ENCODE results near the gene FBXO11.

Gene FBXO11

GRCh38 chr2:47811668-47812067, 94.6 kb downstream of the FBXO11 start:
- H3K4me1 ChIP-seq (ENCODE audit: control insufficient read depth in 1 of 2, insufficient read depth in 2 of 2, low read length in 2 of 2), result no peaks in the 10 kb centered on the region
- no peaks in the 10 kb centered on the region for H3K9me3 ChIP-seq (ENCODE audit: control insufficient read depth in 1 of 2, low read length in 2 of 2)
- peaks cover 30 to 71% of the 10 kb centered on the region in 2 donors for H3K36me3 ChIP-seq (ENCODE audit: control insufficient read depth in 1 of 2, insufficient read depth in 2 of 2, low read length in 2 of 2)
- no peak overlapping the region for H3K4me3 ChIP-seq (ENCODE audit: low read depth in 1 of 2, low read length in 2 of 2)
- H3K27ac ChIP-seq (ENCODE audit: low read depth, low read length), result no peak overlapping the region
- H3K27me3 ChIP-seq (ENCODE audit: control insufficient read depth in 1 of 2, insufficient read depth in 2 of 2, low read length in 2 of 2), result no peaks in the 10 kb centered on the region
- H3K9ac ChIP-seq (ENCODE audit: low read depth in 1 of 2, low read length in 2 of 2), result no peak overlapping the region

GRCh38 chr2:47810850-47811249, 95.4 kb downstream of the FBXO11 start:
- Histone ChIP-seq H3K4me3 (ENCODE audit: low read depth in 1 of 2, low read length in 2 of 2) (no peak overlapping the region), H3K9ac (ENCODE audit: low read depth in 1 of 2, low read length in 2 of 2) (no peak overlapping the region), H3K9me3 (ENCODE audit: control insufficient read depth in 1 of 2, low read length in 2 of 2) (no peaks in the 10 kb centered on the region), H3K36me3 (ENCODE audit: control insufficient read depth in 1 of 2, insufficient read depth in 2 of 2, low read length in 2 of 2) (peaks cover 32 to 70% of the 10 kb centered on the region in 2 donors), H3K4me1 (ENCODE audit: control insufficient read depth in 1 of 2, insufficient read depth in 2 of 2, low read length in 2 of 2) (no peaks in the 10 kb centered on the region), H3K27me3 (ENCODE audit: control insufficient read depth in 1 of 2, insufficient read depth in 2 of 2, low read length in 2 of 2) (no peaks in the 10 kb centered on the region), H3K27ac (ENCODE audit: low read depth, low read length) (no peak overlapping the region)

GRCh38 chr2:47809903-47810302, 96.4 kb downstream of the FBXO11 start:
- no peaks in the 10 kb centered on the region for H3K9me3 ChIP-seq (ENCODE audit: control insufficient read depth in 1 of 2, low read length in 2 of 2)
- H3K4me3 ChIP-seq (ENCODE audit: low read depth in 1 of 2, low read length in 2 of 2), result no peak overlapping the region
- H3K27me3 ChIP-seq (ENCODE audit: control insufficient read depth in 1 of 2, insufficient read depth in 2 of 2, low read length in 2 of 2), result no peaks in the 10 kb centered on the region
- H3K27ac ChIP-seq (ENCODE audit: low read depth, low read length), result no peak overlapping the region
- no peaks in the 10 kb centered on the region for H3K4me1 ChIP-seq (ENCODE audit: control insufficient read depth in 1 of 2, insufficient read depth in 2 of 2, low read length in 2 of 2)
- no peak overlapping the region for H3K9ac ChIP-seq (ENCODE audit: low read depth in 1 of 2, low read length in 2 of 2)
- H3K36me3 ChIP-seq (ENCODE audit: control insufficient read depth in 1 of 2, insufficient read depth in 2 of 2, low read length in 2 of 2), result peaks cover 32 to 67% of the 10 kb centered on the region in 2 donors

- H3K4me3 ChIP-seq (ENCODE audit: low read depth in 1 of 2, low read length in 2 of 2), result no peak overlapping the region
- peaks cover 0 to 2% of the 10 kb centered on the region in 2 donors for H3K9me3 ChIP-seq (ENCODE audit: control insufficient read depth in 1 of 2, low read length in 2 of 2)
- H3K27ac ChIP-seq (ENCODE audit: low read depth, low read length), result no peak overlapping the region
- no peaks in the 10 kb centered on the region for H3K4me1 ChIP-seq (ENCODE audit: control insufficient read depth in 1 of 2, insufficient read depth in 2 of 2, low read length in 2 of 2)
- no peak overlapping the region for H3K9ac ChIP-seq (ENCODE audit: low read depth in 1 of 2, low read length in 2 of 2)
- H3K27me3 ChIP-seq (ENCODE audit: control insufficient read depth in 1 of 2, insufficient read depth in 2 of 2, low read length in 2 of 2), result no peaks in the 10 kb centered on the region
- H3K36me3 ChIP-seq (ENCODE audit: control insufficient read depth in 1 of 2, insufficient read depth in 2 of 2, low read length in 2 of 2), result peaks cover 43 to 71% of the 10 kb centered on the region in 2 donors
Measured at GRCh38 chr2:47808614-47809013, 97.7 kb downstream of the FBXO11 start.

- no peak overlapping the region for H3K4me3 ChIP-seq (ENCODE audit: low read depth in 1 of 2, low read length in 2 of 2)
- peaks cover 3 to 6% of the 10 kb centered on the region in 2 donors for H3K9me3 ChIP-seq (ENCODE audit: control insufficient read depth in 1 of 2, low read length in 2 of 2)
- H3K4me1 ChIP-seq (ENCODE audit: control insufficient read depth in 1 of 2, insufficient read depth in 2 of 2, low read length in 2 of 2), result no peaks in the 10 kb centered on the region
- no peak overlapping the region for H3K27ac ChIP-seq (ENCODE audit: low read depth, low read length)
- peaks cover 52 to 83% of the 10 kb centered on the region in 2 donors for H3K36me3 ChIP-seq (ENCODE audit: control insufficient read depth in 1 of 2, insufficient read depth in 2 of 2, low read length in 2 of 2)
- no peaks in the 10 kb centered on the region for H3K27me3 ChIP-seq (ENCODE audit: control insufficient read depth in 1 of 2, insufficient read depth in 2 of 2, low read length in 2 of 2)
- H3K9ac ChIP-seq (ENCODE audit: low read depth in 1 of 2, low read length in 2 of 2), result no peak overlapping the region
Measured at GRCh38 chr2:47805850-47806249, 100.4 kb downstream of the FBXO11 start.

- H3K4me3 ChIP-seq (ENCODE audit: low read depth in 1 of 2, low read length in 2 of 2), result no peak overlapping the region
- no peaks in the 10 kb centered on the region for H3K4me1 ChIP-seq (ENCODE audit: control insufficient read depth in 1 of 2, insufficient read depth in 2 of 2, low read length in 2 of 2)
- no peak overlapping the region for H3K27ac ChIP-seq (ENCODE audit: low read depth, low read length)
- peaks cover 3 to 6% of the 10 kb centered on the region in 2 donors for H3K9me3 ChIP-seq (ENCODE audit: control insufficient read depth in 1 of 2, low read length in 2 of 2)
- H3K9ac ChIP-seq (ENCODE audit: low read depth in 1 of 2, low read length in 2 of 2), result no peak overlapping the region
- peaks cover 57 to 91% of the 10 kb centered on the region in 2 donors for H3K36me3 ChIP-seq (ENCODE audit: control insufficient read depth in 1 of 2, insufficient read depth in 2 of 2, low read length in 2 of 2)
- H3K27me3 ChIP-seq (ENCODE audit: control insufficient read depth in 1 of 2, insufficient read depth in 2 of 2, low read length in 2 of 2), result no peaks in the 10 kb centered on the region
Measured at GRCh38 chr2:47803770-47804169, 102.5 kb downstream of the FBXO11 start.

- no peak overlapping the region for H3K4me3 ChIP-seq (ENCODE audit: low read depth in 1 of 2, low read length in 2 of 2)
- peaks cover 3 to 6% of the 10 kb centered on the region in 2 donors for H3K9me3 ChIP-seq (ENCODE audit: control insufficient read depth in 1 of 2, low read length in 2 of 2)
- H3K27ac ChIP-seq (ENCODE audit: low read depth, low read length), result no peak overlapping the region
- H3K27me3 ChIP-seq (ENCODE audit: control insufficient read depth in 1 of 2, insufficient read depth in 2 of 2, low read length in 2 of 2), result no peaks in the 10 kb centered on the region
- no peak overlapping the region for H3K9ac ChIP-seq (ENCODE audit: low read depth in 1 of 2, low read length in 2 of 2)
- no peaks in the 10 kb centered on the region for H3K4me1 ChIP-seq (ENCODE audit: control insufficient read depth in 1 of 2, insufficient read depth in 2 of 2, low read length in 2 of 2)
- H3K36me3 ChIP-seq (ENCODE audit: control insufficient read depth in 1 of 2, insufficient read depth in 2 of 2, low read length in 2 of 2), result peaks cover 58 to 92% of the 10 kb centered on the region in 2 donors
Measured at GRCh38 chr2:47803363-47803762, 102.9 kb downstream of the FBXO11 start.

GRCh38 chr2:47801118-47801517, 105.2 kb downstream of the FBXO11 start:
- H3K27me3 ChIP-seq (ENCODE audit: control insufficient read depth in 1 of 2, insufficient read depth in 2 of 2, low read length in 2 of 2), result no peaks in the 10 kb centered on the region
- peaks cover 63 to 92% of the 10 kb centered on the region in 2 donors for H3K36me3 ChIP-seq (ENCODE audit: control insufficient read depth in 1 of 2, insufficient read depth in 2 of 2, low read length in 2 of 2)
- H3K27ac ChIP-seq (ENCODE audit: low read depth, low read length), result no peak overlapping the region
- H3K4me1 ChIP-seq (ENCODE audit: control insufficient read depth in 1 of 2, insufficient read depth in 2 of 2, low read length in 2 of 2), result no peaks in the 10 kb centered on the region
- H3K9me3 ChIP-seq (ENCODE audit: control insufficient read depth in 1 of 2, low read length in 2 of 2), result peaks cover 3 to 6% of the 10 kb centered on the region in 2 donors
- H3K4me3 ChIP-seq (ENCODE audit: low read depth in 1 of 2, low read length in 2 of 2), result no peak overlapping the region
- no peak overlapping the region for H3K9ac ChIP-seq (ENCODE audit: low read depth in 1 of 2, low read length in 2 of 2)

GRCh38 chr2:47799031-47799609, 107.2 kb downstream of the FBXO11 start:
- no peak overlapping the region for H3K9ac ChIP-seq (ENCODE audit: low read depth in 1 of 2, low read length in 2 of 2)
- no peak overlapping the region for H3K4me3 ChIP-seq (ENCODE audit: low read depth in 1 of 2, low read length in 2 of 2)
- H3K27ac ChIP-seq (ENCODE audit: low read depth, low read length), result no peak overlapping the region
- no peaks in the 10 kb centered on the region for H3K27me3 ChIP-seq (ENCODE audit: control insufficient read depth in 1 of 2, insufficient read depth in 2 of 2, low read length in 2 of 2)
- peaks cover 52 to 84% of the 10 kb centered on the region in 2 donors for H3K36me3 ChIP-seq (ENCODE audit: control insufficient read depth in 1 of 2, insufficient read depth in 2 of 2, low read length in 2 of 2)
- H3K9me3 ChIP-seq (ENCODE audit: control insufficient read depth in 1 of 2, low read length in 2 of 2), result peaks cover 3 to 6% of the 10 kb centered on the region in 2 donors
- no peaks in the 10 kb centered on the region for H3K4me1 ChIP-seq (ENCODE audit: control insufficient read depth in 1 of 2, insufficient read depth in 2 of 2, low read length in 2 of 2)

GRCh38 chr2:47798631-47799030, 107.7 kb downstream of the FBXO11 start:
- Histone ChIP-seq H3K9me3 (ENCODE audit: control insufficient read depth in 1 of 2, low read length in 2 of 2) (peaks cover 3 to 4% of the 10 kb centered on the region in 2 donors), H3K9ac (ENCODE audit: low read depth in 1 of 2, low read length in 2 of 2) (no peak overlapping the region), H3K27ac (ENCODE audit: low read depth, low read length) (no peak overlapping the region), H3K4me3 (ENCODE audit: low read depth in 1 of 2, low read length in 2 of 2) (no peak overlapping the region), H3K36me3 (ENCODE audit: control insufficient read depth in 1 of 2, insufficient read depth in 2 of 2, low read length in 2 of 2) (peaks cover 47 to 79% of the 10 kb centered on the region in 2 donors), H3K4me1 (ENCODE audit: control insufficient read depth in 1 of 2, insufficient read depth in 2 of 2, low read length in 2 of 2) (no peaks in the 10 kb centered on the region), H3K27me3 (ENCODE audit: control insufficient read depth in 1 of 2, insufficient read depth in 2 of 2, low read length in 2 of 2) (no peaks in the 10 kb centered on the region)

Data from duodenal mucosa (tissue), 2 donors.